ENCODE results near the gene MAPK1. TPM values are rescaled to one million over a fixed set of nuclear protein-coding genes. Genes with fewer than 3 reads are reported as not detected.
A peak's percentile ranks its signal among the peaks of the same experiment; 100 is the strongest.

The MAPK1 gene
- total RNA-seq, 1 experiment from 2014 or later: 87.4 TPM

DNA sequence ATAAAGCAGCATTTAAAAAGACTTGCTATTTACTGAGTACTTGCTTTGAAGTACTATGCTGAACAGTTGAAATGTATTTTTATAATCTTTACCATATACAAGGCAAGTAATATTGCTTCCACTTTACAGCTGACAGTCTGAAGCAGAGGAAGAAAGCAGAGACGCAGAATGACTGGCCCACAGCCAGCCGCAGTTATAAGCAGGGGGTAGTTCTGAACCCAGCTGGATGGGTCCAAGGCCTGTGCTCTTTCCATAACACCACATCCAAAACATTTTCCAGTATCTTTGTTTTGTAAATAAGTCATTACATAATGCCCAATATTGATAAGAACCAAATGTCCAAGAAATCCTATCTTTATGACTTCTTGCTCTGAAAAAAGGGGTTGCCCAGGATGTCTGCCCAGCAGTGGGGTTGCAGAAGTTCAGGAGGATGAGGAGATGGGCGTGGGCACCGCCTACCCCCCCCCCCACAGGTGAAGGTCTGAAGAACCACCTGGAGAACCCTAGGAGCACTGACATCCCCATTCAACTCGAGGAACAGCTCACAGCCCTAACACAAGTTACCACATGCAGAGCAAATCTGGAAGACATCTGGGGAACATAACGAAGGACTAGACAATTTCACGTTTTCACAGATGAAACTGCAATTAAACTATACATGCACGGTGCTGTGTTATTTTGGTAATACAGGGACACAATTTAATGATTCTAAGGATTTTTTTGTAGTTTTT lies 107.6 kb downstream of the MAPK1 start (continued):
- TF ChIP-seq, protein P1, sequence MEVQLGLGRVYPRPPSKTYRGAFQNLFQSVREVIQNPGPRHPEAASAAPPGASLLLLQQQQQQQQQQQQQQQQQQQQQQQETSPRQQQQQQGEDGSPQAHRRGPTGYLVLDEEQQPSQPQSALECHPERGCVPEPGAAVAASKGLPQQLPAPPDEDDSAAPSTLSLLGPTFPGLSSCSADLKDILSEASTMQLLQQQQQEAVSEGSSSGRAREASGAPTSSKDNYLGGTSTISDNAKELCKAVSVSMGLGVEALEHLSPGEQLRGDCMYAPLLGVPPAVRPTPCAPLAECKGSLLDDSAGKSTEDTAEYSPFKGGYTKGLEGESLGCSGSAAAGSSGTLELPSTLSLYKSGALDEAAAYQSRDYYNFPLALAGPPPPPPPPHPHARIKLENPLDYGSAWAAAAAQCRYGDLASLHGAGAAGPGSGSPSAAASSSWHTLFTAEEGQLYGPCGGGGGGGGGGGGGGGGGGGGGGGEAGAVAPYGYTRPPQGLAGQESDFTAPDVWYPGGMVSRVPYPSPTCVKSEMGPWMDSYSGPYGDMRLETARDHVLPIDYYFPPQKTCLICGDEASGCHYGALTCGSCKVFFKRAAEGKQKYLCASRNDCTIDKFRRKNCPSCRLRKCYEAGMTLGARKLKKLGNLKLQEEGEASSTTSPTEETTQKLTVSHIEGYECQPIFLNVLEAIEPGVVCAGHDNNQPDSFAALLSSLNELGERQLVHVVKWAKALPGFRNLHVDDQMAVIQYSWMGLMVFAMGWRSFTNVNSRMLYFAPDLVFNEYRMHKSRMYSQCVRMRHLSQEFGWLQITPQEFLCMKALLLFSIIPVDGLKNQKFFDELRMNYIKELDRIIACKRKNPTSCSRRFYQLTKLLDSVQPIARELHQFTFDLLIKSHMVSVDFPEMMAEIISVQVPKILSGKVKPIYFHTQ (CRISPR knock-in tag; IDR thresholded peaks at IDR 0.05): no peak
- TF ChIP-seq, protein P2, sequence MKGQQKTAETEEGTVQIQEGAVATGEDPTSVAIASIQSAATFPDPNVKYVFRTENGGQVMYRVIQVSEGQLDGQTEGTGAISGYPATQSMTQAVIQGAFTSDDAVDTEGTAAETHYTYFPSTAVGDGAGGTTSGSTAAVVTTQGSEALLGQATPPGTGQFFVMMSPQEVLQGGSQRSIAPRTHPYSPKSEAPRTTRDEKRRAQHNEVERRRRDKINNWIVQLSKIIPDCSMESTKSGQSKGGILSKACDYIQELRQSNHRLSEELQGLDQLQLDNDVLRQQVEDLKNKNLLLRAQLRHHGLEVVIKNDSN (CRISPR knock-in tag; IDR thresholded peaks at IDR 0.05): no peak

DNA sequence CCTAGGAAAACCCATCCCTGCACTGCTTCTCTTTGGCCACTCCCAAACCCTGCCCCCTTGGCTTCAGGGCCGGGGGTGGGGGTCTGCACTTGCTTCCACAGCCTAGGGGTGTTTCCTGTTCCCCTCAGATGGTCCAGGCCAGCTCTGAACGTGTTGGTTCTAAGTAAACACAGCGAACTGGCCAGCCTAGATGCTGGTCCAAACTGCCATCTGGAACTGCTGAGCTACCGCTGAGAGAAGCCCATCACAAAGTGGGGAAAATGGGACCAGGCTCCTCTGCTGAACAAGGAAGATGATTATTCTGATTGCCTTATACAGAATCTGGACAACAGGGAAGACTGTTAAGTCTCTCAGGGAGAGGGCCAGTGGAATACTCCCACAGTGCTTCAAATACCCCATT lies 108.4 kb downstream of the MAPK1 start:
- no peaks in the 10 kb centered on the region for H3K27me3 Mint-ChIP-seq (ENCODE audit: low read depth)
- TF ChIP-seq ZNF396 (CRISPR knock-in tag; IDR thresholded peaks at IDR 0.05; ENCODE audit: borderline replicate concordance) (no peak), ZNF121 (CRISPR knock-in tag; IDR thresholded peaks at IDR 0.05) (no peak), ZNF232 (CRISPR knock-in tag; IDR thresholded peaks at IDR 0.05) (no peak), NFATC4 (CRISPR knock-in tag; IDR thresholded peaks at IDR 0.05) (no peak), OVOL2 (CRISPR knock-in tag; IDR thresholded peaks at IDR 0.05; ENCODE audit: borderline replicate concordance) (no peak), NR1H2 (CRISPR knock-in tag; IDR thresholded peaks at IDR 0.05) (no peak), JAZF1 (CRISPR knock-in tag; IDR thresholded peaks at IDR 0.05) (no peak), FOXP1 (CRISPR knock-in tag; IDR thresholded peaks at IDR 0.05; ENCODE audit: borderline replicate concordance) (no peak), IRF2 (CRISPR knock-in tag; IDR thresholded peaks at IDR 0.05; ENCODE audit: borderline replicate concordance, low read depth) (no peak)
- TF ChIP-seq, protein P3, sequence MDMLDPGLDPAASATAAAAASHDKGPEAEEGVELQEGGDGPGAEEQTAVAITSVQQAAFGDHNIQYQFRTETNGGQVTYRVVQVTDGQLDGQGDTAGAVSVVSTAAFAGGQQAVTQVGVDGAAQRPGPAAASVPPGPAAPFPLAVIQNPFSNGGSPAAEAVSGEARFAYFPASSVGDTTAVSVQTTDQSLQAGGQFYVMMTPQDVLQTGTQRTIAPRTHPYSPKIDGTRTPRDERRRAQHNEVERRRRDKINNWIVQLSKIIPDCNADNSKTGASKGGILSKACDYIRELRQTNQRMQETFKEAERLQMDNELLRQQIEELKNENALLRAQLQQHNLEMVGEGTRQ (CRISPR knock-in tag; IDR thresholded peaks at IDR 0.05): no peak
- TF ChIP-seq, protein P4, sequence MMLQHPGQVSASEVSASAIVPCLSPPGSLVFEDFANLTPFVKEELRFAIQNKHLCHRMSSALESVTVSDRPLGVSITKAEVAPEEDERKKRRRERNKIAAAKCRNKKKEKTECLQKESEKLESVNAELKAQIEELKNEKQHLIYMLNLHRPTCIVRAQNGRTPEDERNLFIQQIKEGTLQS (CRISPR knock-in tag; conservative IDR thresholded peaks at IDR 0.05): no peak
- TF ChIP-seq, protein P5, sequence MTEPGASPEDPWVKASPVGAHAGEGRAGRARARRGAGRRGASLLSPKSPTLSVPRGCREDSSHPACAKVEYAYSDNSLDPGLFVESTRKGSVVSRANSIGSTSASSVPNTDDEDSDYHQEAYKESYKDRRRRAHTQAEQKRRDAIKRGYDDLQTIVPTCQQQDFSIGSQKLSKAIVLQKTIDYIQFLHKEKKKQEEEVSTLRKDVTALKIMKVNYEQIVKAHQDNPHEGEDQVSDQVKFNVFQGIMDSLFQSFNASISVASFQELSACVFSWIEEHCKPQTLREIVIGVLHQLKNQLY (CRISPR knock-in tag; IDR thresholded peaks at IDR 0.05): no peak
- TF ChIP-seq, protein P6, sequence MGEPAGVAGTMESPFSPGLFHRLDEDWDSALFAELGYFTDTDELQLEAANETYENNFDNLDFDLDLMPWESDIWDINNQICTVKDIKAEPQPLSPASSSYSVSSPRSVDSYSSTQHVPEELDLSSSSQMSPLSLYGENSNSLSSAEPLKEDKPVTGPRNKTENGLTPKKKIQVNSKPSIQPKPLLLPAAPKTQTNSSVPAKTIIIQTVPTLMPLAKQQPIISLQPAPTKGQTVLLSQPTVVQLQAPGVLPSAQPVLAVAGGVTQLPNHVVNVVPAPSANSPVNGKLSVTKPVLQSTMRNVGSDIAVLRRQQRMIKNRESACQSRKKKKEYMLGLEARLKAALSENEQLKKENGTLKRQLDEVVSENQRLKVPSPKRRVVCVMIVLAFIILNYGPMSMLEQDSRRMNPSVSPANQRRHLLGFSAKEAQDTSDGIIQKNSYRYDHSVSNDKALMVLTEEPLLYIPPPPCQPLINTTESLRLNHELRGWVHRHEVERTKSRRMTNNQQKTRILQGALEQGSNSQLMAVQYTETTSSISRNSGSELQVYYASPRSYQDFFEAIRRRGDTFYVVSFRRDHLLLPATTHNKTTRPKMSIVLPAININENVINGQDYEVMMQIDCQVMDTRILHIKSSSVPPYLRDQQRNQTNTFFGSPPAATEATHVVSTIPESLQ (CRISPR knock-in tag; IDR thresholded peaks at IDR 0.05): no peak
- TF ChIP-seq, protein P7, sequence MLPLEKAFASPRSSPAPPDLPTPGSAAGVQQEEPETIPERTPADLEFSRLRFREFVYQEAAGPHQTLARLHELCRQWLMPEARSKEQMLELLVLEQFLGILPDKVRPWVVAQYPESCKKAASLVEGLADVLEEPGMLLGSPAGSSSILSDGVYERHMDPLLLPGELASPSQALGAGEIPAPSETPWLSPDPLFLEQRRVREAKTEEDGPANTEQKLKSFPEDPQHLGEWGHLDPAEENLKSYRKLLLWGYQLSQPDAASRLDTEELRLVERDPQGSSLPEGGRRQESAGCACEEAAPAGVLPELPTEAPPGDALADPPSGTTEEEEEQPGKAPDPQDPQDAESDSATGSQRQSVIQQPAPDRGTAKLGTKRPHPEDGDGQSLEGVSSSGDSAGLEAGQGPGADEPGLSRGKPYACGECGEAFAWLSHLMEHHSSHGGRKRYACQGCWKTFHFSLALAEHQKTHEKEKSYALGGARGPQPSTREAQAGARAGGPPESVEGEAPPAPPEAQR (CRISPR knock-in tag; IDR thresholded peaks at IDR 0.05): no peak
- peaks cover 34% of the 10 kb centered on the region for H3K36me3 Mint-ChIP-seq
- peak overlapping the region; percentile 93 for H3K27ac Mint-ChIP-seq
- ATAC-seq: no peak
- H3K4me1 Mint-ChIP-seq: 0 out of 2 replicates have a peak, but pooled peaks cover 2% of the 10 kb centered on the region
- no peak for DNase-seq (ENCODE audit: low spot score)
- no peak overlapping the region for H3K4me3 Mint-ChIP-seq
- POLR2A ChIA-PET: no interaction called here
- H3K9me3 Mint-ChIP-seq: no peaks in the 10 kb centered on the region
- CTCF ChIA-PET: no interaction called here
